DOHH2 (cell line): ENCODE measurements around the gene EEFSEC.

Source experiments
- H3F3A ChIP-seq: fragments of 200-600 bp; sonication (generic), shearing (Covaris generic); 2 replicates; pipeline ENCODE4 v1.6.0; 2016; ENCODE audit warnings: antibody characterized with exemption, mild to moderate bottlenecking; ENCODE audit not compliant: control insufficient read depth, insufficient read depth
- H3K27ac ChIP-seq: fragments of 200-600 bp; sonication (generic); 2 replicates; pipeline ENCODE4 v1.5.1; 2014; ENCODE audit warnings: low read depth, mild to moderate bottlenecking, low read length, moderate library complexity
- H3K27me3 ChIP-seq: fragments of 200-600 bp; sonication (generic); 2 replicates; pipeline ENCODE4 v1.6.1; 2014; ENCODE audit warnings: mild to moderate bottlenecking, low read length, mixed read lengths; ENCODE audit not compliant: control insufficient read depth
- H3K36me3 ChIP-seq: fragments of 200-600 bp; sonication (generic); 2 replicates; pipeline ENCODE4 v1.6.1; 2014; ENCODE audit warnings: mild to moderate bottlenecking, low read length, moderate library complexity, mixed read lengths; ENCODE audit not compliant: control insufficient read depth
- H3K4me1 ChIP-seq: fragments of 200-600 bp; sonication (generic); 2 replicates; pipeline ENCODE4 v1.6.1; 2014; ENCODE audit warnings: mild to moderate bottlenecking, low read length, mixed read lengths; ENCODE audit not compliant: control insufficient read depth
- H3K4me2 ChIP-seq: fragments of 200-600 bp; sonication (generic); 2 replicates; pipeline ENCODE4 v1.6.0; 2014; ENCODE audit warnings: mild to moderate bottlenecking, low read length, moderate library complexity
- H3K4me3 ChIP-seq: fragments of 200-600 bp; sonication (generic); 2 replicates; pipeline ENCODE4 v1.5.1; 2014; ENCODE audit warnings: mild to moderate bottlenecking, low read length, mixed read lengths
- H3K79me2 ChIP-seq: fragments of 200-600 bp; sonication (generic); 2 replicates; pipeline ENCODE4 v1.6.1; 2014; ENCODE audit warnings: mild to moderate bottlenecking, low read length, mixed read lengths; ENCODE audit not compliant: control insufficient read depth
- H3K9me2 ChIP-seq: fragments of 200-600 bp; sonication (generic); replicated peaks from 2 replicates; pipeline ENCODE4 v1.6.1; 2014; ENCODE audit warnings: mild to moderate bottlenecking, low read length, mixed read lengths; ENCODE audit not compliant: control insufficient read depth
- H3K9me3 ChIP-seq: fragments of 200-600 bp; sonication (generic); 2 replicates; pipeline ENCODE4 v1.6.1; 2014; ENCODE audit warnings: antibody characterized with exemption, low read length, mixed read lengths; ENCODE audit not compliant: control insufficient read depth, insufficient read depth
- H4K20me1 ChIP-seq: fragments of 200-600 bp; sonication (generic); 2 replicates; pipeline ENCODE4 v1.6.0; 2014; ENCODE audit warnings: low read depth, mild to moderate bottlenecking, antibody characterized with exemption, low read length, moderate library complexity; ENCODE audit not compliant: control insufficient read depth, insufficient read depth
- EZH2phosphoT487 ChIP-seq: fragments of 200-600 bp; sonication (generic); IDR thresholded peaks from 2 replicates; pipeline ENCODE4 v1.6.1; 2017; ENCODE audit warnings: borderline replicate concordance, mild to moderate bottlenecking, antibody characterized with exemption, low read length, moderate library complexity, mixed read lengths
- TF ChIP-seq, protein P1 (sequence below): fragments of 200-600 bp; sonication (generic); IDR thresholded peaks from one replicate; pipeline ENCODE4 v1.5.1; 2014; ENCODE audit warnings: antibody characterized with exemption, mild to moderate bottlenecking, low read depth, low read length; ENCODE audit not compliant: poor library complexity, severe bottlenecking

The EEFSEC gene

DNA sequence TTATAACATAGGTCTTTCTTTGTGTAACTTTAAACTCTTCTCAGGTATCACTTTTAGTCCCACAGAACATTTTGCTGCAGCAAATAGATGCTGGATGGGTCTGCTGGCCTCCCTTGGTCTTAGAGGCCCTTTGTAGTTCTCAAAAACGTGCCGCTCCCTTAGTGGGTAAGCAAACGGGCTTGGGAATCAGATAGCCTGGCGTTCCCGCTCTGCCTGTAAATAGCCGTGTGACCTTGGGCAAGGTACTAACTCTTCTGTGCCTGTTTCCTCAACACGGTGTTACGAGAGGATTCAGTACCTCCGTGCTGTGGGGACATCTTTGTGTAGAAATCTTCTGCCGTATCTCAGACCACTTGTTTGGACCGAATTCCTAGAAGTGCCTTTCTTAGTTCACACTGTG is 249.0 kb downstream of the EEFSEC start:
- Histone ChIP-seq H3F3A (no peaks in the 10 kb centered on the region), H3K79me2 (no peaks in the 10 kb centered on the region), H3K9me3 (no peaks in the 10 kb centered on the region), H4K20me1 (no peaks in the 10 kb centered on the region), H3K4me1 (no peaks in the 10 kb centered on the region), H3K4me2 (no peak overlapping the region), H3K9me2 (no peaks in the 10 kb centered on the region), H3K4me3 (no peak overlapping the region), H3K36me3 (no peaks in the 10 kb centered on the region), H3K27ac (no peak overlapping the region), H3K27me3 (no peaks in the 10 kb centered on the region)
- no peak for TF ChIP-seq EZH2phosphoT487

- TF ChIP-seq, protein P1, sequence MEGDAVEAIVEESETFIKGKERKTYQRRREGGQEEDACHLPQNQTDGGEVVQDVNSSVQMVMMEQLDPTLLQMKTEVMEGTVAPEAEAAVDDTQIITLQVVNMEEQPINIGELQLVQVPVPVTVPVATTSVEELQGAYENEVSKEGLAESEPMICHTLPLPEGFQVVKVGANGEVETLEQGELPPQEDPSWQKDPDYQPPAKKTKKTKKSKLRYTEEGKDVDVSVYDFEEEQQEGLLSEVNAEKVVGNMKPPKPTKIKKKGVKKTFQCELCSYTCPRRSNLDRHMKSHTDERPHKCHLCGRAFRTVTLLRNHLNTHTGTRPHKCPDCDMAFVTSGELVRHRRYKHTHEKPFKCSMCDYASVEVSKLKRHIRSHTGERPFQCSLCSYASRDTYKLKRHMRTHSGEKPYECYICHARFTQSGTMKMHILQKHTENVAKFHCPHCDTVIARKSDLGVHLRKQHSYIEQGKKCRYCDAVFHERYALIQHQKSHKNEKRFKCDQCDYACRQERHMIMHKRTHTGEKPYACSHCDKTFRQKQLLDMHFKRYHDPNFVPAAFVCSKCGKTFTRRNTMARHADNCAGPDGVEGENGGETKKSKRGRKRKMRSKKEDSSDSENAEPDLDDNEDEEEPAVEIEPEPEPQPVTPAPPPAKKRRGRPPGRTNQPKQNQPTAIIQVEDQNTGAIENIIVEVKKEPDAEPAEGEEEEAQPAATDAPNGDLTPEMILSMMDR = no peak
- no peak for TF ChIP-seq EZH2phosphoT487
- Histone ChIP-seq H4K20me1 (no peaks in the 10 kb centered on the region), H3K36me3 (no peaks in the 10 kb centered on the region), H3K4me1 (no peaks in the 10 kb centered on the region), H3K9me3 (no peaks in the 10 kb centered on the region), H3K9me2 (no peaks in the 10 kb centered on the region), H3K4me2 (no peak overlapping the region), H3K4me3 (no peak overlapping the region), H3F3A (no peaks in the 10 kb centered on the region), H3K79me2 (no peaks in the 10 kb centered on the region), H3K27me3 (no peaks in the 10 kb centered on the region), H3K27ac (no peak overlapping the region)
Observed at GRCh38 chr3:128402998-128403397, 249.7 kb downstream of the EEFSEC start.

DNA sequence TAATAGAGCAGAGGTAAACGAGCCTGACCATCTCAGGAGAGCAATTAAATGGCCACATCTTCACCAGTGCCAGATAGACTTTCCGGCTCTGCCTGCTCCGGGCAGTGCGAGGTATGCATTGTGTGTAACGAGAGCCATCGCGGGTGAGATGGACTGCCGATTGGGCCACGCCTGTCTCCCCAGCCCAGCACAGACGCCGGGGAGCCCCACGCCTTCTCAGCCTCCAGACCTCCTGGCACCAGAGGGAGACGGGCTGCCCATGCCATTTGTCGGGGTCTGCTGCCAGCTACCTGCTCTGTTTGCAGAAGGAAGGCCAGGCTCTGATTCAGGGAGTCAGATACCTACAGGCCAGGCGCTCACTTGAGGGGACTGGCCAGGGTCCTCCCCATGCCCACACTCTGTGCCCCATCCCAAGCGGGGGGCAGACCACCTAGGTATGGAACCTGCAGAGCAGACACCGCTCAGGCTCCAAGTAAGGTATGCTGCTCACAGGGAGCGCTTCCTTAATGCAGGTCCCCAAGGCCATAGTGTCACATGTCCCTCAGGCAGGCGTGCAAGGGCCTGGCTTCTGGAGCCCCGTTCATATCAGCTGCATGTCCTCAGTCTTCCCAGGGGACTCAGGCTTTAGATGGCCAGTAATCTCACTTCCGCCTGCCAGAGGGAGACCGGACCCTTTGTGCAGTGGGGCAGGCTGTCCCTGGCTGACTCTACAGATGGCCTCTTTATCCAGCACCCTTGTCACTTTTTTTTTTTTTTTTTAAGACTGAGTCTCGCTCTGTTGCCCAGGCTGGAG is 251.2 kb downstream of the EEFSEC start:
- H3K4me2 ChIP-seq = no peak overlapping the region
- H3K27ac ChIP-seq = no peak overlapping the region
- H3K9me2 ChIP-seq = no peaks in the 10 kb centered on the region
- H3K27me3 ChIP-seq = no peaks in the 10 kb centered on the region
- H4K20me1 ChIP-seq = no peaks in the 10 kb centered on the region
- no peaks in the 10 kb centered on the region for H3K4me1 ChIP-seq
- TF ChIP-seq EZH2phosphoT487 = no peak
- TF ChIP-seq, protein P1 = no peak
- no peaks in the 10 kb centered on the region for H3K79me2 ChIP-seq
- no peaks in the 10 kb centered on the region for H3K9me3 ChIP-seq
- H3K4me3 ChIP-seq = no peak overlapping the region
- no peaks in the 10 kb centered on the region for H3K36me3 ChIP-seq
- no peaks in the 10 kb centered on the region for H3F3A ChIP-seq

DNA sequence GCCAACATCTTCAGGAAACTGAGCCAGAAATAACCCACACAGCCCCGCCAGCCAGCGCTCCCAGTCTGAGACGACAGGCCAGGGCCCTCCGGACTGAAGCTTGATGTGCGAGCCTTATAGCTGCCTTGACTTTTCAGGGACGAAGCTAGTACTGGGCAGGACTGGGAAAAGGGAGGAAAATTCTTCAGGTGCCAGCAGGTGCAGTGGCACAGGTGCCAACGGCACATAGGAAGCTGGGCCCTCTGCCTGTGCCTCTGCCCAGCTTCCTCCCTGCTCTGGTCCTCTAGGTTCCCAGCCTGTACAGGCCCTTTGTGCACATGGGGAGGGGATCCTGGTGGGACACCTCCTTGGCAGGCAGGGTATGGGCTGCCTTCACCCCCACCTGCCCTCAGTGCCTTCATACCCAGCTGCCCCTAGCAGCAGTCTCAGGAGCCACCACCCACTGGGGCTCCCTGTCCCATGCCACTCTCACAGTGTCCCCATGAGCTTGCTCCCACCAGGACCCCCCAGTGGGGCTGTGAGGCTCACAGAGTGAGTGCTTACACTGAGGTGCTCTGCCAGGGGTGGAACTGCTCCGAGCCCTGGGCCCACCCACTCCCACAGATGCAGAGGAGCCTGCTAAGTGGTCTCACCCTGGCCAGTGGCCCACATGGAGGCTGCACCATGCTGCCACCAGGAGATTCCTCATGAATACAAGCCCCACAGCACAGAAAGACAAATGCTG is 252.4 kb downstream of the EEFSEC start:
- H3K4me3 ChIP-seq = no peak overlapping the region
- TF ChIP-seq, protein P1 = no peak
- TF ChIP-seq EZH2phosphoT487 = no peak
- no peaks in the 10 kb centered on the region for H3F3A ChIP-seq
- H4K20me1 ChIP-seq = no peaks in the 10 kb centered on the region
- H3K79me2 ChIP-seq = no peaks in the 10 kb centered on the region
- no peaks in the 10 kb centered on the region for H3K9me3 ChIP-seq
- no peak overlapping the region for H3K4me2 ChIP-seq
- H3K27ac ChIP-seq = no peak overlapping the region
- no peaks in the 10 kb centered on the region for H3K4me1 ChIP-seq
- no peaks in the 10 kb centered on the region for H3K9me2 ChIP-seq
- no peaks in the 10 kb centered on the region for H3K27me3 ChIP-seq
- H3K36me3 ChIP-seq = no peaks in the 10 kb centered on the region
